Measurements from ENCODE around the gene TTLL13. TPM values are rescaled to one million over a fixed set of nuclear protein-coding genes. Genes with fewer than 3 reads are reported as not detected.
A peak's percentile ranks its signal among the peaks of the same experiment; 100 is the strongest.

The TTLL13 gene
- total and polyA plus RNA-seq, 9 of the 15 experiments (the other 6 are each of a cell fraction or from before 2014, with no cell fraction given): 0.05 to 0.24 (median 0.11) TPM; not detected in 1

DNA sequence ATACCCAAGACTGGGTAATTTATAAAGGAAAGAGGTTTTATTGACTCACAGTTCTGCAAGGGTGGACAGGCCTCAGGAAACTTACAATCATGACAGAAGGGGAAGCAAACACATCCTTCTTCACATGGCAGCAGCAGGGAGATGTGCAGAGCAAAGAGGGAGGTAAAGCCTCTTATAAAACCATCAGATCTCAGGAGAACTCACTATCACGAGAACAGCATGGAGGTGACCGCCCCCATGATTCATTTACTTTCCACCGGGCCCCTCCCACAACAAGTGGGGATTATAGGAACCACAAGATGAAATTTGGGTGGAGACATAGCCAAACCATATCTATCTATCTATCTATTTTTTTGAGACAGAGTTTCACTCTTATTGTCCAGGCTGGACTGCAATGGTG, 10.0 kb upstream of the TTLL13 start (continued):
- TF ChIP-seq, protein P1, sequence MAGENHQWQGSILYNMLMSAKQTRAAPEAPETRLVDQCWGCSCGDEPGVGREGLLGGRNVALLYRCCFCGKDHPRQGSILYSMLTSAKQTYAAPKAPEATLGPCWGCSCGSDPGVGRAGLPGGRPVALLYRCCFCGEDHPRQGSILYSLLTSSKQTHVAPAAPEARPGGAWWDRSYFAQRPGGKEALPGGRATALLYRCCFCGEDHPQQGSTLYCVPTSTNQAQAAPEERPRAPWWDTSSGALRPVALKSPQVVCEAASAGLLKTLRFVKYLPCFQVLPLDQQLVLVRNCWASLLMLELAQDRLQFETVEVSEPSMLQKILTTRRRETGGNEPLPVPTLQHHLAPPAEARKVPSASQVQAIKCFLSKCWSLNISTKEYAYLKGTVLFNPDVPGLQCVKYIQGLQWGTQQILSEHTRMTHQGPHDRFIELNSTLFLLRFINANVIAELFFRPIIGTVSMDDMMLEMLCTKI (IDR thresholded peaks at IDR 0.05; ENCODE audit: partially characterized antibody): no peak
- no peak for TF ChIP-seq SMAD2 (IDR thresholded peaks at IDR 0.05; ENCODE audit: low read depth, low read length)
- TF ChIP-seq, protein P2, sequence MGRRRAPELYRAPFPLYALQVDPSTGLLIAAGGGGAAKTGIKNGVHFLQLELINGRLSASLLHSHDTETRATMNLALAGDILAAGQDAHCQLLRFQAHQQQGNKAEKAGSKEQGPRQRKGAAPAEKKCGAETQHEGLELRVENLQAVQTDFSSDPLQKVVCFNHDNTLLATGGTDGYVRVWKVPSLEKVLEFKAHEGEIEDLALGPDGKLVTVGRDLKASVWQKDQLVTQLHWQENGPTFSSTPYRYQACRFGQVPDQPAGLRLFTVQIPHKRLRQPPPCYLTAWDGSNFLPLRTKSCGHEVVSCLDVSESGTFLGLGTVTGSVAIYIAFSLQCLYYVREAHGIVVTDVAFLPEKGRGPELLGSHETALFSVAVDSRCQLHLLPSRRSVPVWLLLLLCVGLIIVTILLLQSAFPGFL (CRISPR knock-in tag; IDR thresholded peaks at IDR 0.05): no peak
- no peak for TF ChIP-seq SIN3B (IDR thresholded peaks at IDR 0.05; ENCODE audit: low read depth)
- TF ChIP-seq U2AF2 (optimal IDR thresholded peaks at IDR 0.05; ENCODE audit: low read depth, low read length): no peak
- TF ChIP-seq ZNF41 (CRISPR knock-in tag; conservative IDR thresholded peaks at IDR 0.05): no peak
- no peak for TF ChIP-seq ZNF146 (CRISPR knock-in tag; IDR thresholded peaks at IDR 0.05; ENCODE audit: unreplicated experiment)
- TF ChIP-seq, protein P3, sequence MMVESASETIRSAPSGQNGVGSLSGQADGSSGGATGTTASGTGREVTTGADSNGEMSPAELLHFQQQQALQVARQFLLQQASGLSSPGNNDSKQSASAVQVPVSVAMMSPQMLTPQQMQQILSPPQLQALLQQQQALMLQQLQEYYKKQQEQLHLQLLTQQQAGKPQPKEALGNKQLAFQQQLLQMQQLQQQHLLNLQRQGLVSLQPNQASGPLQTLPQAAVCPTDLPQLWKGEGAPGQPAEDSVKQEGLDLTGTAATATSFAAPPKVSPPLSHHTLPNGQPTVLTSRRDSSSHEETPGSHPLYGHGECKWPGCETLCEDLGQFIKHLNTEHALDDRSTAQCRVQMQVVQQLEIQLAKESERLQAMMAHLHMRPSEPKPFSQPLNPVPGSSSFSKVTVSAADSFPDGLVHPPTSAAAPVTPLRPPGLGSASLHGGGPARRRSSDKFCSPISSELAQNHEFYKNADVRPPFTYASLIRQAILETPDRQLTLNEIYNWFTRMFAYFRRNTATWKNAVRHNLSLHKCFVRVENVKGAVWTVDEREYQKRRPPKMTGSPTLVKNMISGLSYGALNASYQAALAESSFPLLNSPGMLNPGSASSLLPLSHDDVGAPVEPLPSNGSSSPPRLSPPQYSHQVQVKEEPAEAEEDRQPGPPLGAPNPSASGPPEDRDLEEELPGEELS (CRISPR knock-in tag; IDR thresholded peaks at IDR 0.05; ENCODE audit: borderline replicate concordance): no peak
- peak; percentile 62 for TF ChIP-seq KDM5B (IDR thresholded peaks at IDR 0.05; ENCODE audit: insufficient replicate concordance, low read depth, low read length)
- TF ChIP-seq, protein P4, sequence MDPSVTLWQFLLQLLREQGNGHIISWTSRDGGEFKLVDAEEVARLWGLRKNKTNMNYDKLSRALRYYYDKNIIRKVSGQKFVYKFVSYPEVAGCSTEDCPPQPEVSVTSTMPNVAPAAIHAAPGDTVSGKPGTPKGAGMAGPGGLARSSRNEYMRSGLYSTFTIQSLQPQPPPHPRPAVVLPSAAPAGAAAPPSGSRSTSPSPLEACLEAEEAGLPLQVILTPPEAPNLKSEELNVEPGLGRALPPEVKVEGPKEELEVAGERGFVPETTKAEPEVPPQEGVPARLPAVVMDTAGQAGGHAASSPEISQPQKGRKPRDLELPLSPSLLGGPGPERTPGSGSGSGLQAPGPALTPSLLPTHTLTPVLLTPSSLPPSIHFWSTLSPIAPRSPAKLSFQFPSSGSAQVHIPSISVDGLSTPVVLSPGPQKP (CRISPR knock-in tag; IDR thresholded peaks at IDR 0.05): no peak
- TF ChIP-seq BCOR (IDR thresholded peaks at IDR 0.05): no peak
- TF ChIP-seq ZNF75A (CRISPR knock-in tag; IDR thresholded peaks at IDR 0.05): no peak
- TF ChIP-seq, protein P5, sequence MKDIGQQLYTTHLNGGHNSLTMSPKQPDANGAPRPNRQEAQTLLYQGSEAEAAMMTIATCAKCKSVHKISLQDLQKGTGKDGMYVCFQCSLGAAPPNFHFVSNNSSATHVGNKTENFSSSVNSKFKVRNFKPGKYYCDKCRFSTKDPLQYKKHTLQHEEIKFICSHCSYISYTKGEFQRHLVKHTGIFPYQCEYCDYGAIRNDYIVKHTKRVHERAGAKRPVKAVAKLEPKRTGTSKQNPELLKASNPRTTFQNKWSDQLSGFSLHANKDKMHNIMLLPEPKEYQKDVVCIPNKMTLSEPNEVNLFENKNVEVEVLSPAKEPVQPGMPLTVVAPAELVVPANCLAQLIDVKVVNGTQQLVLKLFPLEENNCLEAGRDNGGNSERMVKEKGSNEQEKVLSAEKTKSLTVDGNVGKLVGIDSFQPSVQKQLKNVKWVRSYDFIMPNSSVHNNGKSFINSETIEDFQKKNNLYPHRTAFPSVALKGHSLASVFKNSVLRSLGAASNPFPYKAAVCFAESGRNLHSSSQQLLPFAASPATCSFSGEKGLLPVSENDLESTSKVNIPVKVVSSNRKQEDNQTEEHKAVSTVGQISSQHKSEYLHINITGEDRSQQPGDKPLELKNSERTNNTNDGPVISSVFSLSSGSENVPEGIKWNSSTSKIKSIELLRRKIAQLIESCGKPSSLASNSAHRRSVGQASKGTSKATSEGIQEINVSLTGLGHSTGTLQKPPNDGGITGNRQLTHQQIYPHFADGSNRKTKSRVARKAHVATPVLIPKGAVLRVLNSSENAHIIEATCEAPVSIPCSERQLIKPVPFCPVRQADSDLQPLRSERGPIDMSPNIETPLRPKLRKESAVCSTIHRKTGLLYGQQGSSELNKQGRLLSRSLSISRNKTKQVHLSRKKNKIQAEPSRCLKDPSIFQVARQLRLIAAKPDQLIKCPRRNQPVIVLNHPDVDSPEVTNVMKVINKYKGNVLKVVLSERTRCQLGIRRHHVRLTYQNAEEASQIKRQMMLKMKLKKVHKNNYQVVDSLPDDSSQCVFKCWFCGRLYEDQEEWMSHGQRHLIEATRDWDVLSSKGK (CRISPR knock-in tag; IDR thresholded peaks at IDR 0.05): no peak
- TF ChIP-seq HDAC2 (IDR thresholded peaks at IDR 0.05): no peak
- no peak for TF ChIP-seq ZNF24 (IDR thresholded peaks at IDR 0.05)
- no peak for TF ChIP-seq KAT8 (IDR thresholded peaks at IDR 0.05; ENCODE audit: low read depth)
- TF ChIP-seq STAG1 (CRISPR knock-in tag; IDR thresholded peaks at IDR 0.05; ENCODE audit: borderline replicate concordance): no peak
- no peak for TF ChIP-seq HNRNPK (IDR thresholded peaks at IDR 0.05; ENCODE audit: low read depth, low read length, poor library complexity, severe bottlenecking)
- no peak for TF ChIP-seq NR2C2 (CRISPR knock-in tag; IDR thresholded peaks at IDR 0.05)
- no peak for TF ChIP-seq NR2C2 (tag; IDR thresholded peaks at IDR 0.05)
- no peak for TF ChIP-seq MCM2 (IDR thresholded peaks at IDR 0.05; ENCODE audit: low read depth)

Data from K562 (cell line).